Erythroblast (primary cell): ENCODE measurements around the gene TMEM30A.

ENCODE experiments used
- GATA1 ChIP-seq: IDR thresholded peaks from 2 replicates; pipeline ENCODE4 v1.6.1; 2011; ENCODE audit warnings: low read depth, mild to moderate bottlenecking, control low read depth, low read length, moderate library complexity
- POLR2A ChIP-seq: IDR thresholded peaks from 2 replicates; pipeline ENCODE4 v1.6.1; 2011; ENCODE audit warnings: mild to moderate bottlenecking, low read length

GRCh38 chr6:75249837-75250236 is 34.8 kb downstream of the TMEM30A start:
- TF ChIP-seq POLR2A = no peak
- no peak for TF ChIP-seq GATA1
